Stimulated activated CD4-positive, alpha-beta T cell treated with anti-CD3 and anti-CD28 coated beads, Interleukin-4, amount 100 ng/mL, for 1 hour (primary cell): ENCODE results near the gene ATP1B2.

ENCODE experiments used
- DNase-seq: peaks from one replicate; pipeline ENCODE4 v3.0.0-alpha.2; 2020

Gene ATP1B2

GRCh38 chr17:7686222-7687071, 35.7 kb downstream of the ATP1B2 start:
- DNase-seq, result peak; percentile 76

- peak; percentile 84 for DNase-seq
Observed at GRCh38 chr17:7687072-7687907, 36.6 kb downstream of the ATP1B2 start, which contains the start of gene TP53. TSS of gene TP53 (minus strand) at chr17:7687490. CDS start at chr17:7676594, 10,896 bp downstream.

GRCh38 chr17:7687908-7688807, 37.4 kb downstream of the ATP1B2 start, which contains the start of gene WRAP53:
TSS of gene WRAP53 (plus strand) at chr17:7688477. CDS start at chr17:7688649, 172 bp downstream.
- peak; percentile 95 for DNase-seq

- DNase-seq, result no peak
Observed at GRCh38 chr17:7688808-7689316, 38.1 kb downstream of the ATP1B2 start.

GRCh38 chr17:7695586-7695985, 44.9 kb downstream of the ATP1B2 start:
- DNase-seq, result no peak

GRCh38 chr17:7697828-7698588, 47.3 kb downstream of the ATP1B2 start:
- no peak for DNase-seq

GRCh38 chr17:7700510-7700909, 49.8 kb downstream of the ATP1B2 start:
- no peak for DNase-seq

GRCh38 chr17:7701681-7702080, 51.0 kb downstream of the ATP1B2 start:
- DNase-seq, result no peak

- DNase-seq, result no peak
Observed at GRCh38 chr17:7702776-7703175, 52.0 kb downstream of the ATP1B2 start.

GRCh38 chr17:7703584-7704479, 53.1 kb downstream of the ATP1B2 start:
- DNase-seq, result no peak

GRCh38 chr17:7704601-7705268, 54.0 kb downstream of the ATP1B2 start, which contains the start of gene EFNB3:
TSS of gene EFNB3 (plus strand) at chr17:7705202. CDS start at chr17:7705599, 397 bp downstream.
- DNase-seq, result peak; percentile 21

- no peak for DNase-seq
Observed at GRCh38 chr17:7705269-7706255, 54.8 kb downstream of the ATP1B2 start.

GRCh38 chr17:7706631-7707354, 56.1 kb downstream of the ATP1B2 start:
- DNase-seq, result no peak
